Measurements from ENCODE around the gene SMTNL1.

- TF ChIP-seq POLR2A (IDR thresholded peaks at IDR 0.05; ENCODE audit: low read length) (peak; percentile 82), GATA1 (IDR thresholded peaks at IDR 0.05; ENCODE audit: low read depth, low read length) (no peak)
Measured at GRCh38 chr11:57530596-57531507, 6.5 kb upstream of the SMTNL1 start, which contains the start of gene TIMM10.

Measured in erythroblast (primary cell).